HG03571 (cell line): ENCODE data around the gene RAVER2.
"Not testable (repeated sequence)": the region's sequence is repeated elsewhere in the genome, so short reads cannot be mapped to it uniquely, and the experiment has no call there.

ENCODE experiments used
- ATAC-seq: cut with Tn5 transposase; IDR thresholded peaks from one replicate; pipeline ENCODE4 v1.9.1; 2021; ENCODE audit not compliant: unreplicated experiment

The RAVER2 gene

DNA sequence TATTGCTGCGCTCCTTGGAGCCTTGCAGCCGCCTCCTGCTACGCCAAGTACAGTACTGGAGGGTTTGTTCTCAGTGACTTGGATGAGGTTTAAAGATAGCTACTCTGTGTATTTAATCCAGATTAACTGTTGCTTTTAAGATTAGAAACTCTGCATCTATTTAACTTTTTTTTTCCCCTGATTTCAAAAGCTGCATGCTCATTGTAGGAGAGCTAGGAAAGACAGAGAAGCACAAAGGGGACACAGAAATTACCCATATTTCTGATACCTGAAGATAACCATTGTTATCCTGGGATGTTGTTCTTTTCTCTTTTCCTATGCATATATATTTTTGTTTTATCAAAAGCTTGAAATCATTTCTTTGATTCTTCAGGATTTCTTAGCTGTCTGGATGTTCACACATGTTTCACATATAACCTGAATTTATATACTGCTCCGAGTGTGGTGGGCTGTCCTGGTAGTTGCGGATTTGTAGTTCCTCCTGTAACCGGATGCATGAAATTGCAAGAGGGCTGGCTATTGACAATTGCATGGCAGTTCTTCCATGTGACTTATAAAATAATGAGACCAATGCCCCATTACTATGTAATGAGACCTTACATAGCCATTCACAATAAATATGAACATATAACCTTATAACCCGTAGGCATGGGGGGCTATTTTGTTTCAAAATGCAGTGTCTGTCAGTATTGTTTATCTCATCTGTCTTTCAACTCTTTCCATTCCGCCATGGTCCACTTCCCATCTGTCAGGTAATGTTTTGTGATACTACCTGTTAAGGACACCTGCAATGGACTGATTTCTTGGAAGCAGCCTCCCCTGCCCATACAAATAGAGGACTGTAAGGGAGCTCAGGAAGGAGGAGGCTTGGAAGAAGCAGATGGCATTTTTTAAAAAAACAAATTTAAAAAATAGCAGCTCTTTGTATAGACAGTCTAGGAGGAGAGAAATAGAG lies 1.4 kb downstream of the RAVER2 start:
- no peak for ATAC-seq

DNA sequence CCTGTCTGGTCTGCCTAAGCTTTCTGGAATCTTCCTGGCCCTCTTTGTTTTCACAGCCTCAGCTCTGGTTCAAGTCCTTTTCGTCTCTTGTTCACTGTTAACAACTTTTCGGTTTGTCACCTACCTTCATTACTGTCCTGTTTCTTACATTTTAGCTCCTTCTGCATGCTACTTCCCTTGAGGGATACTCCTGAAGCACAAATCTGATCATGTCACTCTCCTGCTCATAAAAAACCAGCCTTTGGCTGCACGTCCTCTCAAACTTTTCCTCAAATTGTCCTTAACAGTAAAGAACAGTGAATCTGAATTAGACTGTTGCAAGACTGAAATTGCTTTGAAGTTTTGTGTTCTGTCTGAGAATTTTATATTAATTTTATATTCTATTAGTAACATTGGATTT lies 3.3 kb downstream of the RAVER2 start:
- no peak for ATAC-seq

DNA sequence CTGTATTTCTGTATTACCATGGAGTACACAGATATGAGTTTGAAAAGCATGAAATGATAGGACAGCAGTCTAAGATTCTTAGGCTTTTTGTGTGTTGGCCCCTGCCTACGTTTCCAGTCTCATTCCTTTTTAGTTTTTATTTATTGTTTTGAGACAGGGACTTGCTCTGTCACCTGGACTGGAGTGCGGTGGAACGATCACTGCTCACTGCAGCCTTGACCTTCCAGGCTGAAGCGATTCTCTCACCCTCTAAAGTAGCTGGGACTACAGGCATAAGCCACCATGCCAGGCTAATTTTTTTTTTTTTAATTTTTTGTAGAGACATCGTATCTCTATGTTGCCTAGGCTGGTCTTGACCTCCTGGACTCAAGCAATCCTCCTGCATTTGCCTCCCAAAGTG lies 3.8 kb downstream of the RAVER2 start:
- no peak for ATAC-seq

DNA sequence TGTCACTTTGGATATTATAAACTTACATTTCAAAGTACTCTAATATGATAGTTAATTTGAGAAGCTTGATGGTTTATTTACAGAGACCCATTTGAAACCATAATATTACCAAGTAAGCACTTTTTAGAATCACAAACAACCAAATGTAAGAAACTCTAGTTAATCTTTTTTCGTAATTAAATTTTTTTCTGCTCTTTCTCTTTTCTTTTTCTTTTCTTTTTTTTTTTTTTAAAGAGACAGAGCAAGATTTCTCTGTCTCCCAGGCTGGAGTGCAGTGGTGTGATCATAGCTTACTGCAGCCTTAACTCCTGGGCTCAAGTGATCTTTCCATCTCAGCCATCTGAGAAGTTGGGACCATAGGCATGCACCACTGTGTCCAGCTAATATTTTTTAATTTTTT lies 5.2 kb downstream of the RAVER2 start:
- ATAC-seq, result no peak

DNA sequence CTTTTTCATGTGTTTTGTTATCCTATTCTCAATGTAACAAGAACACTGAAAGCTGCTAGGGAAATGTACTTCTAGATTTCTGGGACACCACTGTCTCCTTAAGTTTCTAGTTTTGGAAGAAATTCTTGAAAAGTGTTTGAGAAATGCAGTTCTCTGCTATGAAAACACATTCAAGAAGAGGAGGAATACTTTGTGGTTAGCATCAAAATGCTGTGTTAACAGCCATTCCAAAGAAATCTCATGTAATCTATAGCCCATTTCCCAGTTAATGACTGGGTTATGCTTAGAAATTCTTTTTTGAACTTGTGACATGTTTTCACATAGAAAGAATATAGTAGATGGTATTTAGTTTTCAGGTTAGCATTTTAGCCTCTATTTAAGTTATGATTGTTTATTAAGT lies 6.0 kb downstream of the RAVER2 start:
- ATAC-seq, result no peak

DNA sequence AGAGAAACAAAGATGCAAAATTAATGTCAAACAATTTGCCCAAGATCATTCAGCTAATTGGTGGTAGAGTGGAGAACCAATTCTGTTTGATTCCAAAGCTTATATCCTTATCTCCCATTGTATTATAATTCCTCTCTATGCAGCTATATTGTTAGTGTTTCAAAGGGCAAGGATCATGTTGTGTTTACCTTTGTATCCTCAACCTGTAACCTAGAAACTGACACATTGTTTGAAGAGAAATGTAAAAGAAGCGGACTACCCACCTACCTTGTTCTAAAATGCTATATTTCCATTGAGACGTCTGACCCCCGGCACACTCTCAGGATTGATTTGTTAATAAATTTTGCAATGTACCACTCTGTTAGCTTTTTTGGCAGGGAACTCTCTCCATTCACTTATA lies 9.3 kb downstream of the RAVER2 start:
- no peak for ATAC-seq

DNA sequence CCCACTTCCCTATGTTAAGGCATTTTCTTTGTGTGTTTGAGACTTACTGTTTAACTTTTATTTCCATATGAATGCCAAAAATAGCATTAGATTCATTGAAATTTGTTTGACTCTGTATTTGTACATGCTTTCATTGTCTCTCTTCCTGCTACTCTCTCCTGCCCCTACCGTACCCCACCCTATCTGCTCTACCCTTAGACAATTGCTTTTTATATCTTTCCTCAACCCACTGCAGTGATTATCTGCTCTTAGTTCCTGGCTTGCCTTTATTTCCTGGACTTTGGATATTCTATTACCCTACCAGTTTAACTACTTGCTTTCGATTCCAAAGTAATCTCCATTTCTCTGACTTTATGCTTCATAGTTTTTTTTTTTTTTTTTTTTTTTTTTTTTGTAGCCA lies 10.5 kb downstream of the RAVER2 start:
- ATAC-seq, result no peak

DNA sequence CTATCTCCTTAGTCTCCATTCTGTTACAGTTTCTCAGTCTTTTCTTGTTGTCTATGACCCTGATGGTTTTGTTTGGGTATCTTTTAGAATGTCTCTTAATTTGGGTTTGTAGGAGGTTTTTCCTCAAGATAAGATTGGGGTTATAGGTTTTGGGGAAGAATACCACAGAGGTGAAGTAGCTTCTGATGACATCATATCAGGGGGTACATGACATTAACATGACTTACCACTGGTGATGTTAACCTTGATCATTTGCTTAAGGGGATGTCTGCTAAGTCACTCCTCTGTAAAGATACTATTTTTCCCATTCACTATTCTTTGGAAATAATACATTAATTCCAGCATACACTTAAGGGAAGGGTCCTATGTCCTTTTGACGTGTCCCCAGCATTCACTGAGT lies 11.9 kb downstream of the RAVER2 start:
- no peak for ATAC-seq

DNA sequence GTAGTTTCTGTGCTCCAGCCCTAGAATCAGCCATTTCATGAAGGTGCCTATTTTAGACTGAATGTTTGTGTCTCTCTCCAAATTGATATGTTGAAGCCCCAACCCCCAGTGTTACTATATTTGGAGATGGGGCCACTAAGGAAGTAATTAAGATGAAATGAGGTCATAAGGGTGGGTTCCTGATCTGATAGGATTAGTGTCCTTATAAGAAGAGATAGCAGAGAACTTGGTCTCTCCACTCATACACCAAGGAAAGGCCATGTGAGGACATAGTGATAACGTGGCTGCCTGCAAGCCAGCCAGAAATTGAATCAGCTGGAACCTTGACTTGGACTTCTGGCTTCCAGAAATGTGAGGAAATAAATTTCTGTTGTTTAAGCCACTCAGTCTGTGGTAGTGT lies 12.3 kb downstream of the RAVER2 start:
- no peak for ATAC-seq

DNA sequence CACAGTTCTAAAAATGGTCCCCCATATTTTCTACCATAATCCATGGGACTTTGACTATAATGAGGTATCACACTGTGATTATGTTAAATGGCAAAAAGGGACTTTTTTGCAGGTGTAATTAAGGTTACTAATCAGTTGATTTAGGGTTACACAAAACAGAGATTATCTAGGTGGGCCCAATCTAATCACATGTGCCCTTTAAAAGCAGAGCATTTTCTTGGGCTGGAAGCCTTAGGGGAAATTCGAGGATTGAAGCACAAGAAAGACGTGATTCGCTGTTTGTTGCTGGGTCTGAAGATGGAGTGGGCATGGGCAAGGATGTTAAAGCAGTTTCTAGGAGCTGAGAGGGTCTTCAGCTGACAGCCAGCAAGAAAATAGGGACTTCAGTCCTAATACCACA lies 13.4 kb downstream of the RAVER2 start:
- no peak for ATAC-seq

DNA sequence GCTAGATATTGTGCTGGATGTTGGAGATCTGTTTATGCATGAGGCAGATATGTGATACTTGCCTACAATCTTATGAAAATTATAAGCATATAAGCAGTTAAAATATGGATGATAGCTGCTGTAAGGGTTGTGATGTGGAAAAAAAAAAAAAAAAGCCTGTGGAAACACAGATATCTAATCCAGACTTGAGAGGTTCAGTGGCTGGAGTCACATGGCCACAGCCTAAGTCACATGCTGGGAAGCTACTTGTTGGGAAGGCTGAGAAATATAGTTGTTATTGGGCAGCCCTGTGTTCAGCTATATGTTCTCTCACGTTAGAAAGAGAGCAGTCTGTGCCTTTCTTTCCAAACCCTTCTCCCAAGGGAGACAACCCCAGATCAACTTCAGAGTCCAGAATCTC lies 15.1 kb downstream of the RAVER2 start:
- no peak for ATAC-seq

DNA sequence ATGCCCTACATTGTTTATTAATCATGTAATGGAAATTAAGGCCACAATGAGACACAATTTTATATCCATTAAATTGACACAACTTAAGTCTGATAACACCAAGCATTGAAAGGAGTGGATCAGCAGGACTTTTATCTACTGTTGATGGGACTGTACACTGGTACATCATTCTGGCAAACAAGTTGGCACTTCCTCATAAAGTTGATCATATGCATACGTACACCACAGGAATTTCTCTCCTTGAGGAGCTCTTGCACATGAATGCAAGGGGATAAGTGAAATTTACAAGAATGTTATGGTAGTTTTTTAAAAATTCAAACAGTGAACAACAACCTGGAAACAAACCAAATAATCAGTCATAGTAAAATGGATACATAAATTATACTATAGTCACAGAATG lies 20.1 kb downstream of the RAVER2 start:
- ATAC-seq, result no peak

DNA sequence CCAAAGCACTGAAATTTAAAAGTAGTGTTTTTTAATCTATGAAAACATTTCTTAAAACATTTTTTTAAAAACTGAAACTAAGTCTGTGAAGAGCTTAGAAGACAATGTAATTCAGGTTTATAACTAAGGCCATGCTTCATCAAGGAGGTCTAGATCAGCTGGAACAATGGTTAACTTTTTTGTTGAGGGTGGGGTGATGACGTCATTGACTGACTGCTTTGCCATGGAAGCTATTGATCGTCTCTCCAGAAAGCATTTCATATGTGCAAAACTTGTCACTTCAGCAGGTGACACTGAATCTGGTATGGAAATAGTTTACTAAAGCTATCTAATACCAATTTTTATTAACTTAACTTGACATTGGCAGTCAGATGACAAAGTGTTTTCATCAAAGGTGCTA lies 21.0 kb downstream of the RAVER2 start:
- no peak for ATAC-seq

DNA sequence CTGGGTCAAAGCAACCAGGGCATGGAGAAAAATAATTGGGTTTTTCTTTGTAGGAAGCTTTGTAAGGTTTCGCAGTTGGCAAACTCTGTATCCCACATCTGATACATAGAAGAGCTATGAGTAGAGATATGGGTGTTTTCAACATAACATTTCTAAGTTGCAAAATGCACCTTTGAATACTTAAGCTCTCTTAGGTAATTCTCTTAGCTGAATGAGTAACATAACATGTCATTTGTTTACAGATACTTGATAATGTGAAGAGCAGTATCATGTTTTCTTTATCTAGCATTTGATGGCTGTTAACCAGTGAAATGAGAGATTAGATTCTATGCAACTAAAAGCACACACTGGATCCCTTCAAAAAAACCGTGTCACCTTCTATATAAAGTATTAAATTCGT lies 21.6 kb downstream of the RAVER2 start:
- ATAC-seq, result no peak

DNA sequence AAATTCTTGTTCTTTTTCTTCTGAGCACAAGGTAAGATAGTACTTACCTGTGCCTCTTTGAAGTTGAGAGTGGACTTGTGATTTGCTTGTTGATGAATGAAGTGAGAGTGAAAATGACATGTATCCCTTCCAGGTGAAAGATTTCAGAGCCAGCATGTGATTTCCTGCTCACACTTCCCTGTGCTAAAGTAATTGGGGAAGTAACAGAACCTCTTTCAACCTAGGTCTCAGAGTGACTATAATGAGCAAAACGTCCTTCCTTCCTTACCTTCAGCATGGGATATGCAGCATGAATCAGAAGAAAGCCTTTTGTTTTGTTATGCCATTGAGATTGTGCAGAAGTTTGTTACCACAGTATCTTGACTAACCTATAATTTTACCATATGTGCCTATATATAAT lies 24.6 kb downstream of the RAVER2 start:
- no peak for ATAC-seq

DNA sequence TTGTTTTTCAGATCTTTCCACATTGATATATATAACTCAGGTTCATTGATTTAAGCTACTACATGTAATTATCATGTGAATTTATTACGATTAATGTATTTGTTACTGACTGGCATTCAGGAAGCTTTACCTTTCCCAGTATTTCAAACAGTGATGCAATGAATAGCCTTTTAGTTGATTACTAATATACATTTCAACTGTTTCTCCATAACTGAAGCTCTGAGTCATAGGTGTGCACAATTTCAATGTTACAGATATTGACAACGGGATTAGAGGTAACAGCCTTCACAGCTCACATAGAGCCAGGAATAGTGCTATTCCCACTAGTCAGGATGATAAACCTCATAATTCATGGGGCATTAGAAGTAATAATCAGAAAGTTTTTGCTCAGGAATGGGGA lies 25.1 kb downstream of the RAVER2 start:
- ATAC-seq, result no peak

DNA sequence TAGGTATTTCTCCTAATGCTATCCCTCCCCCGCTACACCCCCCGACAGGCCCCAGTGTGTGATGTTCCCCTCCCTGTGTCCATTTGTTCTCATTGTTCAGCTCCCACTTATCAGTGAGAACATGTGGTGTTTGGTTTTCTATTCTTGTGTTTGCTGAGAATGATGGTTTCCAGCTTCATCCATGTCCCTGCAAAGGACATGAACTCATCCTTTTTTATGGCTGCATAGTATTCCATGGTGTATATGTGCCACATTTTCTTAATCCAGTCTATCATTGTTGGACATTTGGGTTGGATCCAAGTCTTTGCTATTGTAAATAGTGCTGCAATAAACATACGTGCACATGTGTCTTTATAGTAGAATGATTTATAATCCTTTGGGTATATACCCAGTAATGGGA lies 28.4 kb downstream of the RAVER2 start:
- not testable (repeated sequence) for ATAC-seq

DNA sequence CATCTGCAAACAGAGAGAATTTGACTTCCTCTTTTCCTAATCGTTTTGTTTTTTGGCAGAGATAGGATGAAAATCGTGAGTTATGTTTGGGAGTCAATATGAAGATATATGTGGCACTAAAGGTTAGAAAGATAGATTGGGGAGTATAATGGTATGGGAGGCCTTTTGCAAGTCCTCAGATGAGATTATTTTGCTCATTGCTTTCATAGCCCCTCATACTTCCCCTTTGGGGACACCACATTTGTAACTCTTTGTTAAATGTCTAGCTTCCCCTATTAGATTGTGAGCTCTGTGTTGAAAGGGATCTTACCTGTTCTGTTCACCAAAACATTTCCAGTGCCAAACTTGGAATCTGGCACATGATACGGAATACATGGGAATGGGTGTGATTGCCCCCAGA lies 30.2 kb downstream of the RAVER2 start:
- no peak for ATAC-seq

DNA sequence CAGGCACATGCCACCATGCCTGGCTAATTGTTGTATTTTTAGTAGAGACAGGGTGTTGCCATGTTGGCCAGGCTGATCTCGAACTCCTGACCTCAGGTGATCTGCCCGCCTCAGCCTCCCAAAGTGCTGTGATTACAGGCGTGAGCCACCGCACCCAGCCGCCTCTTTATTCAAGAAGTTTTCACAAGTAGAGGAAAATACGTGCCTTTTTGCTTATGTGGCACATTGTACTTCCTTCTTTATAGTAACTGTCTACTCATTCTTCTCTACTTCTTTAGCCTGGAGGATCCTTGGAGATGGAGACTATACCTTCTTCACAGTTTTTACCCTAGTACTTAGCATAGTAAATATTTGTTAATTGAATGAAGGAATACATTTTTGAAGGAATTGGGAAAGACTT lies 37.2 kb downstream of the RAVER2 start:
- ATAC-seq, result not testable (repeated sequence)

DNA sequence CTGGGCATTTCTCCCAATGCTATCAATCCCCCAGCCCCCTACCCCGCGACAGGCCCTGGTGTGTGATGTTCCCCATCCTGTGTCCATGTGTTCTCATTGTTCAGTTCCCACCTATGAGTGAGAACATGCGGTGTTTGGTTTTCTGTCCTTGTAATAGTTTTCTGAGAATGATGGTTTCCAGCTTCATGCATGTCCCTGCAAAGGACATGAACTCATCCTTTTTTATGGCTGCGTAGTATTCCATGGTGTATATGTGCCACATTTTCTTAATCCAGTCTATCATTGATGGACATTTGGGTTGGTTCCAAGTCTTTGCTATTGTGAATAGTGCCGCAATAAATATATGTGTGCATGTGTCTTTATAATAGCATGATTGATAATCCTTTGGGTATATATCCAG lies 38.0 kb downstream of the RAVER2 start:
- not testable (repeated sequence) for ATAC-seq

DNA sequence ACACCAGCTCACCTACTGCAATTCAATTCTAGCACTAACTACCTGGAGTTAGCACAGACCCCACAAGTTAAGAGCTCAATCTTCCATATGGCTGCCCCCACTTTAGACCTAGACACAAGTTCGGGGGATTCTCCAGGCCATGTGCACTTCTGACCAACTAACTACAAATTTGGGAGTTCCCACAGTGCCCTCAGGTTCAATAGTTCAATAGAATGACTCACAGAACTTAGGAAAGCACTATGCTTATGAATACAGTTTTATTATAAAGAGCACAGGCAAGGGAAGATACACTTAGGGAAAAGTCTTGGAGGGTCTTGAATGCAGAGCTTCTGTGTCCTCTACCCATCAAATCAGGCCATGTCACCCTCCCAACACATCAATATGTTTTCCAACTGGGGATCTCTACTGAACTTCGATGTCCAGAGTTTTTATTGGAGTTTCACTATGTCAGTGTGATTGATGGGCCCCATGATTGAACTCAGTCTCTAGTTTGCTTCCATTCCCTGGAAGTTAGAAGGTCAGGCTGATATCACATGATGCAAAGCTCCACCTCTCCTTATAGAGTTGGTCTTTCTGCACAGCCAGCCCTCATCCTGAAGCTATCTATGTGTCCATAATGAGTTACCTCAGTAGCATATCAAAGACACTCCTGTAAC lies 46.1 kb downstream of the RAVER2 start:
- ATAC-seq, result no peak

DNA sequence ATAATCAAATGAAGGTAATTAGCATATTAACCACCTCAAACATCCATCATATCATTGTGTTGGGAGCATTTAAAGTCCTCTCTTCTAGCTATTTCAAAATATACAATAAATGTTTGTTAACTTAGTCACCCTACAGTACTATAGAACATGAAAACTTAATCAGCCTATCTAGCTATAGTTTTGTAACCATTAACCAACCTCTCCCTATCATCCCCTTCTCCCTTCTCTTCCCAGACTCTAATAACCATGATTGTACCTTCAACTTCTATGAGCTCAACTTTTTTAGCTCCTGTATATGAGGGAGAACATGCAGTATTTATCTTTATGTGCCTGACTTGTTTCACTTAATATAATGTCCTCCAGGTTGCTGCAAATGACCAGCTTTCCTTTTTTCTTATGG lies 54.0 kb downstream of the RAVER2 start:
- no peak for ATAC-seq
